HG02943 (cell line): ENCODE measurements around the gene CFAP53.
A peak's percentile ranks its signal among the peaks of the same experiment; 100 is the strongest.
"Not testable (repeated sequence)": the region's sequence is repeated elsewhere in the genome, so short reads cannot be mapped to it uniquely, and the experiment has no call there.

Experiments used
- ATAC-seq: cut with Tn5 transposase; IDR thresholded peaks from one replicate; pipeline ENCODE4 v1.9.1; 2021; ENCODE audit warnings: mild to moderate bottlenecking, low read depth, moderate library complexity; ENCODE audit not compliant: unreplicated experiment

The CFAP53 gene

GRCh38 chr18:50266248-50266704 lies at the start of gene CFAP53:
Gene CFAP53, minus strand, starts transcription at chr18:50266495. Its CDS starts 91 bp downstream, at chr18:50266404.
- ATAC-seq = peak; percentile 67

DNA sequence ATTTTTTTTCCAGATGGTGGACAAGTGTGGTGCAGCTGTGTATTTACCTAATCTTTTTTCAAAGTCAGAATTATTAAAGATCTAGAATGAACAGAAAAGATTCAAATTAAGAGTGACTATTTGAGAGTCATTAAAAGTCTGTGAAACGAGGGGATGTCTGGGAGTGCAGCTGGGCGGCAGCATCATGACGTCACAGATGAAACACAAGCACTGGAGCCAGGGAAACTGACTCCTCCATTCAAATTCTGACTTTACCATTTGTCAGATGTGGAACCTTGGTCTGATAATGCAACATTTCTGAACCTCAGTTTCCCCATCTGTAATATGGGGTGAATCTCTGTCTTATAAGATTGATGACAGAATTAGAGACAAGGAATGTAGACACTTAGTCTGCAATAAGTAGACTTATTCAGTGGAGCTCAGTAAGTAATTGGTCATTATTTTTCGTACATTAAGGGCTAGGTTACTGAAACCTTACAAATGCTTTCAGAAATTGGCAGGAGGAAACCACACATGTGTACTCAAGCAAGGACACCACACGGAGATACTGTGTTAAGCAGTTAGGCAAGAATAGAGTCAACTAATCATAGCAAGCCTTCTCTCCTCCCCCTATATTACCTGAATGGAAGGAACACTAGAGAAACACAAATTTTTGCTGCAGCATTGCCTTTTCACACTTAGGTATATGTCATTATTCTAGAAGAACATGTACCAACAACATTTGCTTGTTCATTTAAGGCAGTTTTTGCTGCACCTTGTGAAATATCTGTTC lies 49.0 kb upstream of the CFAP53 start:
- peak; percentile 75 for ATAC-seq

GRCh38 chr18:50313873-50314460 lies 47.7 kb upstream of the CFAP53 start:
- no peak for ATAC-seq

GRCh38 chr18:50313031-50313607 lies 46.8 kb upstream of the CFAP53 start:
- no peak for ATAC-seq

GRCh38 chr18:50312296-50313030 lies 46.2 kb upstream of the CFAP53 start:
- ATAC-seq = peak; percentile 71

GRCh38 chr18:50311650-50312049 lies 45.4 kb upstream of the CFAP53 start:
- ATAC-seq = no peak

- ATAC-seq = no peak
These were observed 43.8 kb upstream of the CFAP53 start for GRCh38 chr18:50310080-50310479.

DNA sequence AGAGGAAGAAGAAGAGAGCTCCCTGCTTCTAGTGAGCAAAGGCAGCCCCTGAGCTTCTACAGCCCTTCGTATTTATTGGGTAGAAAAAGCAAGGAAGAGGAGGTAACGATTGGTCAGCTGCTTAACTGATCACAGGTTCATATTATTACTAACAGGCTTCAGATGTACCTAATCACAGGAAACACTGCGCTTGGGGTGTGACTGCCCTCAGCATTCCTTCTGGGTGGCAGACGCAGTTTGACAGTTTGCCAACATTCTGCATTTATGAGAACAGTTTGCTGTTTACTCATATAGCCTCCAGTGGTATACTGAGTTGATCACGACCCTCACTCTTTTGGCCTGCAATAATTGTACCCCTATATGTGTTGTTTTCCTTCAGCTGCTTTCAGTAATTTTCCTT lies 42.6 kb upstream of the CFAP53 start:
- not testable (repeated sequence) for ATAC-seq

DNA sequence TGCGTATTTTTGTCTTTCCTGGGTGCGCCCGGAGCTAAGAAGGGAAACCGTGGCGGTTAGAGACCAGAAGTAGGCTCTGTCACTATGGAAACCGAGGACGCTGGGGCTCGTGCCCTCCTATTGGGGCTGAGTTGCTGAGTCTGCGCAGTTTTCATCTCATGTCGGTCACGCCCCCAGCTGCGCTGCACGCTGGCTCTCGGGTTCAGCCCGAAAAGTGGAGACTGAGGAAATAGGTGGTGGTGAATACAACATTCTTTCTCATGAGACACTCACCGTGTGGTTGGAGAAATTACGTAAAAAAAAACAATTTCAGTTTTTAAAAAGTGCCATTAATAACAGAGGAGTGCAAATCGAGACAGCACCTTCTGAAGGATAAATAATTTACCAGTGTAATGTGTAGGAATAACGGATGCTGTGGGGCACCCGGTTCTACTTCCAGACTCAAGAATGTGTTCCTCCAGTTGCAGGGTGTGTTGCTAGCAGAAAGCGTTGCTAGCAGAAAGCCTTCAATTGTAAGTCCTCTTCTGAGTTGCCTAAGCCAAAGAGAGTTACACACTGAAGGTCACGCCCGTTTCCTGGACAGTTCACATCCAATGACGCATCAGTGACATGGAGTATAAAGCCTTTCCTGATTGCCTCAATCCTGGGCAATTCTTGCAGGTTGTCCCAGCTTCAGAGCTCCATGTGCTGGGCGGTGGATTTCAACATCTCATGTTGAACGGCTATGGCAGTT lies 41.6 kb upstream of the CFAP53 start:
- ATAC-seq = peak; percentile 85

DNA sequence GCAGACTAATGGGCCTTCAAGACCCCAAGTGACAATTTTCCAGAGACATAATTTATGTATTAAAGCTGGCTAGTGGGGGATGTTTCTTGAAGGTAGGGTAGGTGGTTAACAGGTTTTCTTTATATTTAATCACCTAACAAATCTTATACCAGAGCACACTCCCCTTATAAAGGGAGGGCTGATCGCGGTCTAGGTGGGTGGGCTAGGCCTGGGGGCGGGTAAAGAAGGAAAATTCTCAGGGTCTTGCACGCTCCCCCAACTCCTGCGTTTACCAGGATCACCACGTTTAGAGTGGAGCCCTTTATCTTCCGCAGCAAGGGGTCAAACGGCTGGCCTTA lies 41.1 kb upstream of the CFAP53 start:
- ATAC-seq = peak; percentile 13

GRCh38 chr18:50306944-50307343 lies 40.6 kb upstream of the CFAP53 start:
- ATAC-seq = no peak

GRCh38 chr18:50301074-50301473 lies 34.8 kb upstream of the CFAP53 start:
- ATAC-seq = no peak

- ATAC-seq = no peak
These were observed 33.5 kb upstream of the CFAP53 start for GRCh38 chr18:50299626-50300388.

GRCh38 chr18:50298443-50299284 lies 32.4 kb upstream of the CFAP53 start:
- ATAC-seq = no peak

DNA sequence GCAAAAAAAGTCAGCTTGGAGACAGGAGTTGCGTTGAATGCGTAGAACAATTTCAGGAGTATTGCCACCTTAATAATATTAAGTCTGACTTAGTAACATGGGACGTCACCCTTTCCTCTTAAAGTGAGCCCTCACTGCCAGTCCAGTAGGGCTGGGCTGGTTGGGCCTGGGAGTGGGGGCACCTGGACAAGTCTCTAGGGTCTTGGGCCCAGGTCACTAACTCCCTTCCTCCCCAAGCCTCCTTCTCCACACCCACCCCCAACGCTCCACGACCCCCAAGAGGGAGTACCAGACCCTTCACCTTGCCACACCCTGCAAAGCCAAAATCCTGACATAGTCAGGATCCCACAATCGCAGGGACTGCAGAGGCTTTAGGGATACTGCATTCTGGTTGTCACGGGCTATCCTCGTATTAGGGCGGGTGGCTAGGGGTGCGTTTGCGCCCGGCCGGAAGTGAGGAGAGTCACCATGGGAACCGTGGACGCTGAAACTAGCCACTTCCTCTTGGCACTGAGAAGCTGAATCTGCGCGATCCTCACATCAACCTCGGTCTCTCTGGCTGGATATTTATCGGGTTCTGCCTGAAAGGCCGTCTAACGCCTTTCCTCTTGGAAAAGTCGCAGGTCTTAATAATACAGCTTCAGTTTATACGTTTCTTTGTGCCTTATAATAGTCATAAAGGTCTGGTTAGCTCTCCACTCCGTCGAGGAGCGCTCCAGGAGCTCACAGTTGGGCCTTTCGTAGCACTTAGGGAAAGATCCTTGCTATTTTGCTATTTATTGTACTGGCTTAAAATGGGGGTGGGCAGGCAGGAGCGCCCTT lies 31.5 kb upstream of the CFAP53 start:
- ATAC-seq = peak; percentile 100

GRCh38 chr18:50293039-50293438 lies 26.7 kb upstream of the CFAP53 start:
- ATAC-seq = no peak

DNA sequence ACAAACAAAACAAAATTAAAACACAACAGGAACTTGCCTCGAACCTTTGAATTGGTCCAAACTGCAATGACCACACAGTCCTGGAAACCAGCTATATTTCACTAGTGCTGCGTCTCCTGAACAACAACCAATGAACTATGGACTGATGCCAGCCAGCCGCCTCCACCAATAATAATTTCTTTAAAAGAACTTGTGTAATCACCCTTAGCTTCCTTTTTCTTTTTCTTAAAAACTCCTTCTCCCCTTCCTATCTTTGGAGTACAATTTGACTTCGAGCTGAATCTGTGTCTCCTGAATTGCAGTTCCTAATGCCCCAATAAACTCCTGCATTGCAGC lies 22.8 kb upstream of the CFAP53 start:
- ATAC-seq = no peak
